HG03025 (cell line): ENCODE results near the gene KCNJ12.
"Not testable (repeated sequence)": the region's sequence is repeated elsewhere in the genome, so short reads cannot be mapped to it uniquely, and the experiment has no call there.

Source experiments
- ATAC-seq: cut with Tn5 transposase; IDR thresholded peaks from one replicate; pipeline ENCODE4 v1.9.1; 2021; ENCODE audit warnings: mild to moderate bottlenecking, moderate library complexity; ENCODE audit not compliant: unreplicated experiment, low FRiP score

Gene KCNJ12

DNA sequence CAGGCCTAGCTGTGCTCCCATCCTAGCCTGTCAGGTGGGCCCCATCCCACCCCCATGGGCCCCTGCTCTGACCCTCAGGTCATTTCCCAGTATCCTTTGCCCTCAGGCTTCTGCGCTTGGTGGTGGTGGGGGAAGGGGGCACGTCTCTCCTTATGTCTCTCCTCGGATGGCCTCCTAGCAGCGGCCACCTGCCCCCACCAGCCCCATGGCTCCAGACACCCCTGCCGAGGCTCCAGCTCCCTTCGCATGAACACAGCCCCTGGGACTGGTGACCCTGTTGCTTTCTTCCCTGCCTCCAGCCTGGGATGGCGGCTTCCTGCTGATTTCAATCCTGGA lies 27.3 kb upstream of the KCNJ12 start:
- ATAC-seq = not testable (repeated sequence)

DNA sequence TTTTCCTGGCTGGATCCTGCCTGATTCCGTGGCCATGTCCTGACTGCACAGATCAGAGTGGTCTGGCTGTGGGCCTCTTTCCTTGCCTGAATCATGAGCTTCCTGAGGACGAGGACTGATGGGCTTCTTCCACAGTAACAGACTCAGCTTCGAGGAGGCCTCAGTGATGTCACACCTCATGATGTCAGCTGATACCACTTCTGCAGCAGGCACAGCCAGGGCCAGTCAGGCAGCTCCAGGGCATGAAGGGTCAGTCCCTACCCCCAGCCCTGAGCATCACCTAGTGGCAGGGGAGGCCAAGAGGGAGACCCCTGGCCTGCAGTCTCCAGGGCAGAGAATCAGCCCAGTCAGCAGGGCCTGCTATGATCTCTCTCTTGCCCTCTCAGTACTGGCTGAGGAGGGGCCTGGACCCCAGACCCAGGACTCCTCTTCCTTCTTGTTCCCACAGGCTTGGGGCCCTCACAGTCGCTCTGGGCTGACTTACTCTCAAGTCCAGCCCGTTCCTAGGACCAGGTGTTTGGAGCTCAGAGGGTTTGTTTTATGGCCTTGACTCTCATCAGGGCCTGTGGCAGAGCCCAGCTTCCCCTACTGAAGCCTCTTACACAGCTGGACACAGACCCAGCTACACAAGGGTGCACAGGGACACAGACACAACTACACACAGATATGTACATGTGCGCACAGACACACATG lies 26.7 kb upstream of the KCNJ12 start:
- ATAC-seq = not testable (repeated sequence)

DNA sequence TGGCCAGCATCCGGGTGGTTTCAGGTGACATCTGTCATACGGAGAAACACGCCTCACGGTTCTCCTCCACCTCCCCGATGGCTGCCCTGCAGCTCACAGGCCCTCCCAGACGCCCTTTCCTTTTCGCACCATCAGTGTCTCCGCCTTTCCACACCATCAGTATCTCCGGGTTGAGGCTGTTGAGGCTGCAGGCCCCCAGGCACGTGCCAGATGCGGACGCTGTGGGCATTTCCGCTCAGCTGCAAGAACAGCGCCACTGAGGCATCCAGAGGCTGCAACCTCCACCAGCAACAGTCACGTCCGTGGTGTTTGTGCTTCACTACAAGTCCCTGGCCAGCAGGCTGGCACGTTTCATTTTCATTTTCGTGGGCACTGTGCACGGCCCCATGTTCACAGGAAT lies 25.7 kb upstream of the KCNJ12 start:
- ATAC-seq = not testable (repeated sequence)

DNA sequence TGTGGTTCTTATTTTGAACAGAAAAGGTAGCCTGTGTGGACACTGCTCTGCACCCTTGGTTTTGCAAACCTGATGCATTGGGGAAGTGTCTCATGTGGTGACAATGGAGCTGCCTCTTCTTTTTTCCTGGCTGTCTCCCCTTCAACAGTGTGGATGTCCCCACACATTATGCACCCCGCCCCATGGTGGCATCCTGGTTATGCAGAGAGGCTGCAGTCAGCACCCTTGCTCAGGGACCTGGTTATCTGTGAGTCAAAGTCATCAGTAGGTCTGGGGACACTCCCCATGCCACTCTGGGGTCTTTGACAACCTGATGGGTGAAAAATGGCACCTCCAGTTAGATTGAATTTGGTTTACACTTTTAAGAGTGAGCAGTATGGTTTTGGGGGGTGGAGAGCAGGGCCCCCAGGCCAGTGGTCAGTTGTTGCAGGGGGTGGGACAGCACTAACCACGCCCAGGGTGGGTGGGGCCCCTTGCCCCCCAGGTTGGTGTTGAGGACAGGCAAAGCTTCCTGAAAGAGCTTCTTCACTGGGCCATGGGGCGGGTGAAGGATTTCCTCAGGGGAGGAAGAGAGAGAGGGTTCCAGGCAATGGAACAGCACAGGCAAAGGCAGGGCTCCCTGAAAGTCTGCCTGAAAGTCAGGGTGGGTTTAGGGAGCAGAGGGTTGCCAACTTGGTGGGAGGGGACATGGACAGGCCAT lies 24.6 kb upstream of the KCNJ12 start:
- ATAC-seq = no peak

DNA sequence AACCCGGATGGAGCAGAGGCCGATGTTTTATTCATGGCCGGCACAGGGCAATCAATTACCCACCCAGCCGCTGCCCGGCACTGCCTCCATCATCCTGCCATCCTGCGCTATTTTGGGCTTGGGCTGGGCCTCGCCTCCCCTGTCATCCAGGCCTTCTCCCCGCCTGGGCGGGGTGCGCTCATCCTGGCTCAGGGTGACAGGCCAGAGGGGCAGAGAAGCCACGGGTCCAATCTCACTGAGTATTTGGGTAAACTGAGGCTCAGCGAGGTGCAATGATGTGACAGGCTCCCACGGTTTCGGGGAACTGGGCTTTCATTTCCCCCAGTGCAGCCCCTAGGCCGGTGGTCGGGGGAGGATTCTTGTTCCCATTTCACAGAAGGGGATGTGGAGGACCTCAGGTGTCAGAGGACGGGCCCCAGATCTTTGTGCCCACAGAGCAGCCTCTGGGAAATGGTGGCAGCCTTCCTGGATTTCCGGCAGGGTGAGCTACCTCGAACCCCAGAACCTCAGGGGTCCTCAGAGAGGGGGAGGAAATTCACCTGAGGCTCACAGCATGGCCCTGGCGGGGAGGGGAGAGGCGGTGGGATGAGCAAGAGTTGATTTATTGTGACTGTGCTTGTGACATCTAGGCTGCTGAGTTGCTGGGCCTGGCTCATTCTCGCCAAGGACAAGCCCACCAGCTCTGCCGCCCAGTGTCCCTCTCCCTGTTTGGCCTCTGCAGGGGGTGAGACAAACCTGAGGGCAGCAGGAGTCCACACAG lies 23.8 kb upstream of the KCNJ12 start:
- ATAC-seq = no peak

DNA sequence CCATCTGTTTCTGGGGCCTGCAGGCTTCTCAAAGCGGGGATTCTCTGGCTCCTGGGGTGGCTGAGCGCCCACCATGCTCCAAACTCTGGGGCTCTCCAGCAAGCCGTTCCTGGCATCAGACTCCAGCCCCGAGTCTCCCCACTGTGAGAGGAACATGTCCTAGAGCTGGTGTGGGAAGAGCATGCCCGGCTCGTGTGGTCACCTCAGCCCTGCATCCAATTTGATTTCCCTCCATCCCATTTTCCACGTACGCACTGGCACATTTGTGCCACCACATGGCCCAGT lies 23.2 kb upstream of the KCNJ12 start:
- no peak for ATAC-seq

DNA sequence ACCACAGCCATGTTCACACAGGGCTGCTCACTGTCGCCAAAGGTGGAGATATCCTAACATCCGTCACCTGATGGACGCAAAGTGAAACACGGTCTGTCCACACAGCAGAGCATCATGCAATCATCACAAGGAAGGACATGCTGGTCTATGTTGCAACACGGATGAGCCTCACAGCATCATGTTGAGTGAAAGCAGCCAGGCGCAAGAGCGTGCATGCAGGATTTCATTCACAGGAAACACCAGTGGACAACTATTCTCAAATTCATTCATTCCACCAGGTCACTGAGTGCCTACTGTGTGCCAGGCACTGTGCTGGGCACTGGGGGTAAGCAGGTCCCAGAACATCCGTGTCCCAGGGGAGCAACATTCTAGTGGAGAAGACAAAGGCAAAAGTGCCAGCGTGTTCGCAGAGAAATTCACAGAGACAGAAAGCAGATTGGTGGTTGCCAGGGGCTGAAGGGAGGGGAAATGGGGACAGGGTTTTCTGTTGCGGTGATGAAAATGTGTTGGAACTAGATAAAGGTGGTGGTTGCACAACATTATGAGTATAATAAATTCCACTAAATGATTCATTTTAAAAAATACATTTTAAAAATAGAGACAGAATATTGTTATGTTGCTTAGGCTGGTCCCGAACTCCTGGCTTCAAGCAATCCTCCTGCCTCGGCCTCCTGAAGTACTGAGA lies 22.7 kb upstream of the KCNJ12 start:
- no peak for ATAC-seq

DNA sequence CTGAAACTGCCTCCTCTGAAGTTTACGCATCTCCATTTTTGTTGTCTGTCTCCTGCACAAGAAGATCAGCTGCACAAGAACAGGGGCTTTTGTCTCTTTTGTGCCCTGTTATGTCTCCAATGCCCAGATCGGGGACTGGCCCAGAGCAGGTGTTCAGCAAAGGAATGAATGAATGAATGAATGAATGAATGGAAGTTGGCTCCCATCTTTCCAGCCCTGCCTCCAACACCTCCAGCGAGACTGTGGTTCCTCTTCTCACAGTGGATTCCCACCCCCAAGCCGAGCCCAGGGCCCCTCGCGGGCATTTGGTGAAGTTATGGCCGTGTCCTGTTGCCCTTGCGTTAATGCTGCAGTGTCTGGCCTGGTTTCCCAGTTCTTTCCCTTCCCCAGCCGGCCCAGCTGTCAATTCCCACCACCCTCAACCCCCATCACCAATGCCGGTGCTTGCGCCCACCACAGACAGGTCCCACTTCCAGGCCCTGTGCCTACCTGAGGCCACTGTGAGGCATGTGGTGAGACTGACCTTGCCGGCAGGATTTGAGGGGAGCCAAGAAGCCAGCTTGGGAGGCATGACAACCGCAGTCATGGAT lies 21.3 kb upstream of the KCNJ12 start:
- no peak for ATAC-seq

DNA sequence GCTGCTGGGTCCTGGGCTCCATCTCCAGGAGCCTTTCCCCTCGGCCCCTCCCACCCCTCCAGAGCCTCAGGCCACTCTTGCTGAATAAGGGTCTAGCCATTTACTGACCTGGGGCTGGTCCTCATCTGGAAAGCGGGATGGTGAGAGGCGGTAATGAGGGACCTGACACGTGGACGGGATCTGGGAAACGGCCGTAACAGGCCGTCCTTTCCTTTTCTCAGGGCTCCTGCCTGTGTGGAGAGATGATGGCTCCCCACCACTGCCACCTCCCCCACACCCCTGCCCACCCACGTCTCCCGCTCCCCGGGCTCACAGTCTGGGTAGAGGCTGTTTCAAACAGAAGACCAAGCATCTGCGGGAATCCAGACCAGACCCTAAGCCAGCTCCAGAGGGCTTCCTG lies 20.6 kb upstream of the KCNJ12 start:
- no peak for ATAC-seq

DNA sequence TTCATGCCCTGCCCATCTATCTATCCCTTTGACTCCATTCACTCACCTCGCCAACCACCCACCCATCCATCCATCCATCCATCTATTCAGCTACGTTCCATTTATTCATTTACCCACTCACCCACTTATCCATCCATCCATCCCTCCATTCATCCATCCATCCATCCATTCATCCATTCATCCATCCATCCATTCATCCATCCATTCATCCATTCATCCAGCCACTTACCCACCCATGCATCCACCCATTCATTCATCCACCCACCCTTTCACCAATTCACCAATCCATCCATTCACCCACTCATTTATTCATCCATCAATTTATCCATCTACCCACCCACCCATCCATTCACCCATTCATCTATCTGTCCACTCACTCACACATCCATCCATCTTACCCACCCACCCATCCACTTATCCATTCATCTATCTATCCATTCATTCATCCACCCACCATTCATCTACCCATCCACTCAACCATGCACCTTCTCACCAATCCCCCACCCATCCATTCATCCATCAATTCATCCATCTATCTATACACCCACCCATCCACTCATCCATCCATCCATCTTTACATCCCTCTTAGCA lies 19.5 kb upstream of the KCNJ12 start:
- no peak for ATAC-seq

DNA sequence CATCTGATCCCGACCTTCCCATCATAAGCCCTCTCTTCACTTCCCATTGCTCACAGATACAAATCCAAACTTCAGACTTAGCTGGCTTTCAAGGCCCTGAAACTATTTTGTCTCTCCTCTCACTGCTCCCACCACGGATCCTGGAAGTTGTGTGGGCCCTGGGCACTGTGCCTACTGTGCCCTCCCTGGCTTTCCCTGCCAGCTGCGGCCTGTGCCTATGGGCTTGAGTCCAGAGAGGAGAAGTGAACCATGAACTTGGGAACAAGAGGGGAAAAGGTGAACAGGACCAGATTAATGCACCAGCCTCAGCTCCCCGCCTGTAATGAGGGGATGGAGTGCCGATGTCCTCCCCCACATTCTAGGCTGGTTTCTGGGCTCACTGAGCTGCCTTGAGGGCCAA lies 18.9 kb upstream of the KCNJ12 start:
- no peak for ATAC-seq

DNA sequence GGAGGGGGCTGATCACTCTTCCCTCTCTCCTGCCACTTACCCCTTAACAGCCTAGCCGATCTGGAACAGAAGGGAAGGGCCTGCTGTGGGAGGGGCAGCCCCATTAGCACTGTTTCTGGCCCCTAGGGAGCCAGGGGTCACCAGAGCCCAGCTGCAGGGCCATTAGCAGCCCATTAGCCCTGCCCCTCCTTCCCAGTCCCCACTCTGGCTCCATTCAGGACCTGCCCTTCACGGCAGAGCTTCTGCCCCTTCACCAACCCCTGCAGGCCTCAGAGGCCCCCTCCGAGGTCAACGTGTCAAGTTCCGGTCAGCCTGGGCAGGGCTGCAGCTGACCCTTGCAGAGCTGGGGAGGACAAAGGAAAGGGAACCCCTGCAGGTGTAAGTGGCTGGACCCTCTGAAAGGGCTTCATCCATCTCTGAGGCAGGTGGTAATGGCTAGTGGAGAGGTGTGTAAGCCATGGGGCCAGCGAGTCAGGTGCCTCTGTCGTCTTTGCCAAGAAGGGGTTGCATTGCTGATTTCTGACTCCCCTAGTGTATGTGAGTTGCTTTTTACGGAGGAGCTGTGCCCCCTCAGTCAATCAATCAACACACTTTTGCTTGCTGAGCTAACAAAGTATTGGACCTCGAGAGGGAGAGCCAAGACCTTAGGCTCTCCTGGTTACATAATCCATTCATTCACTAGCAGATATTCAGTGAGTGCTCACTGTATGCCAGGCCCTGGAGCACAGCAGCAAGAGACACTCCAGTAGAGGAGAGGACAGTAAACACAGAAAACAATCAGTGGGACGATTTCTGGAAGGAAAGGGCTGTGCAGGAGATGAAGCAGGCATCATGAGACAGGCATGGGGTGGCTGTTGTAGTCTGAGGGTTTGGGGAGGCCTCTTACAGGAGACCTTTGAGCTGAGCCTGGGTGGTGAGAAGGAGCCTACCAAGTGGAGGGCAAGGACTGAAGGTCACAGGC lies 18.2 kb upstream of the KCNJ12 start:
- ATAC-seq = no peak

DNA sequence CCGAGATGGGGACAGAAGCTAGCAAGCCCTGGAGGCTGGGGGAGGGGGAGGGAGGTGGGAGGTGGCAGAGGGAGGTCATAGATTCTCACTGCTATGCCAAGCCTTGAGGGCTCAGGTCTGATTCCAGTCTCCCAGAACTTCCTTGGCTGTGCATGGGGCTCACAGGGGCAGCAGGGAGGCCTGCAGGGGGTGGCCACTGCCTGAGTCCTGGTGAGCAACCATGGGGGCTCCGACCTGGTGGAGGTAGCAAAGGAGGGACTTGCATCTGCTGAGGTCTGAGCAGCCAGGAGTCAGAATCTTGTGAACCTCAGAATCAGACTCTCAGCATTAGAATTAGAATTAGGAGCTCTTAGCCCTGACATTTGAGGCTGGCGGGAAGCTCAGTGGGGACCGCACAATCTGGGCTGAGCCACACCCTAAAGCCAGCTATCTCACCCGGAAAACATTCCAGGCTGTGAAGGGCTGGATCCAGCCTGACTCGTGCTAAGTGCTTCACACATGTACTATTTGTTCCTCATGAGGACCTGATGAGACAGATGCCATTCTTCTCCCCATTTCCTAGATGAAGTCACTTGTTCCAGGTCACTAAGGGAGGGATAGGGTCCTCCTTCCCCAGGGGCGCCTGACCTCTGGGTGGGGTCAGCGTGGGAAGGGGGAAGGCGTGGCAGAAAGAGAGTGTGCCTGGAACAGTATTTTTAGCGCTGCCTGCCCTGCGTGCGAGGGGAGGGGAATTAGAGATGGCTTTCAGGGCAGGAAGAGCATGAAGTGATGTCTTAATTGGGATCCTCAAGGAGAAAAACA lies 17.3 kb upstream of the KCNJ12 start:
- no peak for ATAC-seq

DNA sequence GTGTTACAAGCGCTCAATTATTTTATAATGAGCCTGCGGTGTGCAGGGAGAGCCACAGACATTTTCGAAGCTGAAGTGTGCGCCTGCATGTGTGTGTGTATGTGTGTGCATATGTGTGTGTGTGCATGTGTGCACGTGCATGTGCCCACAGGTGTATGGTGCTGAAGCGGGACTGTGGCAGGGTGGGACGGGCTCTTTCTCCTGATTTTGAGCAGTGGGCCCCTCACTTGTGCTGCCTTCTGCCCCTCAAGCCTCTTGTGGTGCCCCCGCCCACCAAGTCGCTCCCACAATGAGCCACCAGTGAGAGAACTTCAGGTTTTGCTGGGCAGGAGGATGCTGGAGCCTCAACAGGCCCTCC lies 16.7 kb upstream of the KCNJ12 start:
- ATAC-seq = no peak

DNA sequence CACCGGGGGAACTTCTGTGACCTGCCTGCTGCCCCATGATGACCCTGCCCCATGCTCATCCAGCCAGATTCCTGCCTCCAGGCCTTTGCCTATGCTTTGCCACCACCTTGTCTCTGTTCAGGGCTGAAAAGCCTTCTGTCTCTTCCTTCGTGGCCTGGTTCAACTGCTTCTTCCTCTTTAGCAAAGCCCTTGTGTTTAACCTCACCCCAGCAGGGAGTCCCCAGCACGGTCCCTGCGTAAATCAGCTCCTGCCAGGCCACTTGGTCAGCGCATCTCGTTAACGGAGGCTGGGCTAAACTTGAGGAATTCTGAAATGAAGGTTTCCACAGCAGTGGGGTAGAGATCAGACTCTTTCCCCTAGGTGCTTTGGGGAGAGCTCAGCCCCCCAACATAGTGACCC lies 16.1 kb upstream of the KCNJ12 start:
- ATAC-seq = no peak

DNA sequence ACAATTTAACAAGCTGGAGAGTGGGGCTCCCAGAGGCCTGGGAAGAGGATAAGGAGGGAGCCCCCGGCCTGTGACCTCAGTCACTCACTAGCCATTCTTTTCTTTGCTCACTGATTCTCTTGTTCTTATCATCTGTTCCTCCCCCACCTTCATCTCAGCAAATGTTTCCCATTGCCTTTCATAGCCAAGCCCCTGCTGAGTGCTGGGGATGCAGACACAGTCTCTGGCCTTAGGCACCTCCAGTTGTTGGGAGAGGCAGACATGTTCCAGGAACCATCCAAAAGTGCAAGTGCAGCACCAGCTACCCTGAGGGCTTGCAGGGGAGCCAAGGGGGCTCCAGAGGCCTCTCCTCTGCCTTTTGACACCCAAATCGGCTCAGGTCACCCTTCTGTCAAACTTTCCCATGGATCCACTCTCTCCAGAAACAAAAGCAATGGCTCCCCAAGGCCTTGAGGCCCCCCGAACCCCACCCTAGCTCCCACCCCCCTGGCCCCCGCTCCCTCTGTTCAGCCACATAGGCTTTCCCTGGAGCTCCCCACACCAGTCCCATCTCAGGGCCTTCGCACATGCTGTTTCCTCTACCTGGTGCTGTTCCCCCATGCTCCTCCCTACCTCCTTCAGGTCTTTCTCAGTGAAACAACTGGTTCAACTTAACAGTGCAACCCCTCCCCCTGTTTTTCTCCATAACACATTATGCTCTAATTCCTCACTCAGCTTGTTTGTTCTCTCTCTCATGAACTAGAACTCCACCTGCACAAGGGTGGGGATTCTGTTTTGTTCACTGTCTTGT lies 14.9 kb upstream of the KCNJ12 start:
- no peak for ATAC-seq

DNA sequence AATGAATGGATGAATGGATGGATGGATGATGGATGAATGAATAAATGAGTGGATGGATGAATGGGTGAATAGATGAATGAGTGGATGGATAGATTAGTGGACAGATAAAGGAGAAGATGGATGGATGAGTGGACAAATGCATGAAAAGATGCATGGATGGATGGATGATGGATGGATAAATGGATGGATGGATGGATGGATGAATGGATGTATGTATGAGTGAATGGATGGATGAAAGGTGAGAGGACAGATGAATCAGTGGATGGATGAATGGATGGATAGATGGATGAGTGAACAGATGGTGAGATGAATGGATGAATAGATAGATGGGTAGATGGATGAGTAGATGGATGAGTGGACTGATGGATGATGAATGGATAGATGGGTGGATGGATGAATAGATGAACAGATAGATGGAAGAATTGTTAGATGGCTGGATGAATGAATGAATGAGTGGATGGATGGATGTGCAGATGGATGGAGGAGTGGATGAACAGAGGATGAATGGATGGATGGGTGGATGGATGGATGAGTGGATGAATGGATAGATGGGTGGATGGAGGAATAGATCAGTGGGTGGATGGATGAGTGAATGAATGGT lies 13.7 kb upstream of the KCNJ12 start:
- no peak for ATAC-seq
